SK-N-SH (cell line): ENCODE measurements around the gene MGAT4A. TPM values are rescaled to one million over a fixed set of nuclear protein-coding genes. Genes with fewer than 3 reads are reported as not detected.

Experiments used
- CTCF ChIA-PET: fragments of 300-600, 350-600 bp; formaldehyde crosslinking; extraction: SDS; loops from one replicate; lab custom pipeline; 2021; lab: Yijun Ruan, JAX
- POLR2A ChIA-PET: fragments of 350-600 bp; sonication (Branson Sonifier 250); formaldehyde crosslinking; extraction: SDS; loops from one replicate; lab custom pipeline; 2020; ENCODE audit warnings: antibody characterized with exemption, inconsistent platforms; lab: Yijun Ruan, JAX
- DNase-seq: peaks from one replicate; pipeline ENCODE4 v3.0.0; 2012
- H2AFZ ChIP-seq: fragments of 200-600 bp; sonication (generic); 2 replicates; pipeline ENCODE4 v1.8.1; 2016; ENCODE audit warnings: antibody characterized with exemption, mild to moderate bottlenecking, low read depth
- H3F3A ChIP-seq: fragments of 200-600 bp; sonication (generic); replicated peaks from 2 replicates; pipeline ENCODE3; 2016; ENCODE audit warnings: antibody characterized with exemption, mild to moderate bottlenecking; ENCODE audit not compliant: insufficient read depth
- H3K27ac ChIP-seq, 2 experiments: fragments of 200-500 bp in 1 of 2; fragments of 200-600 bp in 1 of 2; sonication (Bioruptor generic) in 1 of 2; sonication (generic), shearing (Covaris generic) in 1 of 2; 2 replicates each; pipeline versions ENCODE4 v1.5.1 to v1.6.1; 2014 to 2016; ENCODE audit warnings: low read depth in 2 of 2, inconsistent platforms in 1 of 2, low read length in 1 of 2, mild to moderate bottlenecking in 1 of 2, mixed read lengths in 1 of 2
- H3K27me3 ChIP-seq: fragments of 200-600 bp; sonication (generic), shearing (Covaris generic); 2 replicates; pipeline ENCODE4 v1.6.1; 2016; ENCODE audit warnings: mixed run types; ENCODE audit not compliant: insufficient read depth
- H3K36me3 ChIP-seq, 2 experiments: fragments of 200-500 bp in 1 of 2; fragments of 200-600 bp in 1 of 2; sonication (Bioruptor generic) in 1 of 2; sonication (generic) in 1 of 2; replicated peaks in 1 of 2; 2 replicates each; pipeline versions ENCODE3 to v1.5.1; 2014 to 2016; ENCODE audit warnings: low read length in 1 of 2, mild to moderate bottlenecking in 1 of 2; ENCODE audit not compliant: insufficient read depth in 2 of 2, control insufficient read depth in 1 of 2
- H3K4me1 ChIP-seq, 2 experiments: fragments of 200-500 bp in 1 of 2; fragments of 200-600 bp in 1 of 2; sonication (Bioruptor generic) in 1 of 2; sonication (generic), shearing (Covaris generic) in 1 of 2; 2 replicates each; pipeline versions ENCODE4 v1.5.1 to v1.6.1; 2014 to 2016; ENCODE audit warnings: low read depth in 1 of 2, low read length in 1 of 2, mixed run types in 1 of 2; ENCODE audit not compliant: insufficient read depth in 2 of 2, control insufficient read depth in 1 of 2
- H3K4me2 ChIP-seq: fragments of 200-600 bp; sonication (generic), shearing (Covaris generic); 2 replicates; pipeline ENCODE4 v1.6.1; 2017; ENCODE audit warnings: mixed run types
- H3K4me3 ChIP-seq, 2 experiments: fragments of 200-500 bp in 1 of 2; fragments of 200-600 bp in 1 of 2; sonication (Bioruptor generic) in 1 of 2; sonication (generic), shearing (Covaris generic) in 1 of 2; 2 replicates each; pipeline versions ENCODE4 v1.5.1 to v1.8.1; 2014 to 2016; ENCODE audit warnings: low read depth in 2 of 2, inconsistent platforms in 1 of 2, low read length in 1 of 2, mild to moderate bottlenecking in 1 of 2, mixed read lengths in 1 of 2, moderate library complexity in 1 of 2
- H3K79me2 ChIP-seq: fragments of 200-600 bp; sonication (generic); 2 replicates; pipeline ENCODE4 v1.8.1; 2017; ENCODE audit warnings: mild to moderate bottlenecking; ENCODE audit not compliant: insufficient read depth
- H3K9ac ChIP-seq: fragments of 200-600 bp; sonication (generic); 2 replicates; pipeline ENCODE4 v1.6.1; 2017; ENCODE audit warnings: mixed run types
- H3K9me2 ChIP-seq: fragments of 200-600 bp; sonication (generic); 2 replicates; pipeline ENCODE4 v1.6.1; 2017; ENCODE audit warnings: mixed run types
- H3K9me3 ChIP-seq: fragments of 200-600 bp; sonication (generic); 2 replicates; pipeline ENCODE4 v1.6.1; 2017; ENCODE audit warnings: mixed run types, mild to moderate bottlenecking, moderate library complexity
- H4K20me1 ChIP-seq: fragments of 200-600 bp; sonication (generic); 2 replicates; pipeline ENCODE4 v1.6.1; 2017; ENCODE audit warnings: mild to moderate bottlenecking, mixed run types; ENCODE audit not compliant: insufficient read depth
- FOSL2 ChIP-seq: IDR thresholded peaks from 2 replicates; pipeline ENCODE4 v1.4.0; 2012; ENCODE audit warnings: low read depth, mild to moderate bottlenecking, moderate library complexity, borderline replicate concordance
- JUND ChIP-seq: IDR thresholded peaks from 2 replicates; pipeline ENCODE4 v1.4.0; 2012
- MEF2A ChIP-seq: IDR thresholded peaks from 2 replicates; pipeline ENCODE4 v1.4.0; 2012; ENCODE audit warnings: low read depth, borderline replicate concordance
- MXI1 ChIP-seq: IDR thresholded peaks from 2 replicates; pipeline ENCODE4 v1.6.1; 2012; ENCODE audit warnings: mild to moderate bottlenecking, low read depth, low read length, improper control_type of control experiment
- NRF1 ChIP-seq: IDR thresholded peaks from 2 replicates; pipeline ENCODE4 v1.6.1; 2012; ENCODE audit warnings: low read depth, mild to moderate bottlenecking, low read length
- RAD21 ChIP-seq: IDR thresholded peaks from 2 replicates; pipeline ENCODE4 v1.6.1; 2012; ENCODE audit warnings: mild to moderate bottlenecking, low read length
- REST ChIP-seq: IDR thresholded peaks from 2 replicates; pipeline ENCODE4 v1.6.1; 2012; ENCODE audit warnings: mild to moderate bottlenecking, low read depth, low read length, moderate library complexity
- RFX5 ChIP-seq: IDR thresholded peaks from 2 replicates; pipeline ENCODE4 v1.6.1; 2012; ENCODE audit warnings: mild to moderate bottlenecking, improper control_type of control experiment, low read length
- SMC3 ChIP-seq: IDR thresholded peaks from 2 replicates; pipeline ENCODE4 v1.6.1; 2012; ENCODE audit warnings: low read depth, low read length, improper control_type of control experiment
- TAF1 ChIP-seq: IDR thresholded peaks from 2 replicates; pipeline ENCODE4 v1.6.1; 2012; ENCODE audit warnings: low read depth, mild to moderate bottlenecking, low read length, moderate library complexity, borderline replicate concordance
- TCF12 ChIP-seq: IDR thresholded peaks from 2 replicates; pipeline ENCODE4 v1.4.0; 2012
- ZBTB33 ChIP-seq: IDR thresholded peaks from 2 replicates; pipeline ENCODE4 v1.4.0; 2012; ENCODE audit warnings: low read depth, borderline replicate concordance
- WGBS: methylation state at CpG from one replicate; pipeline ENCODE4 v1.1.6; 2017; ENCODE audit warnings: low lambda C conversion rate; 5-methylcytosine and 5-hydroxymethylcytosine counted together
- polyA plus RNA-seq, 3 experiments: library from polyadenylated mRNA; depleted of rRNA; stranded (reverse); fragments of >200 nt; gene quantifications; 2 replicates each; pipeline ENCODE4 v1.2.3, GENCODE V29; 2012
- TF ChIP-seq, protein P1 (sequence below): fragments of 150-350 bp; IDR thresholded peaks from 2 replicates; pipeline ENCODE4 v1.6.1; 2016; ENCODE audit warnings: mild to moderate bottlenecking, low read depth, low read length
- TF ChIP-seq, protein P2 (sequence below): fragments of 150-350 bp; IDR thresholded peaks from 2 replicates; pipeline ENCODE4 v1.6.1; 2017; ENCODE audit warnings: antibody characterized with exemption, low read length, low read depth, borderline replicate concordance
- TF ChIP-seq, protein P3 (sequence below): fragments of 200-600 bp; sonication (generic); IDR thresholded peaks from 2 replicates; pipeline ENCODE4 v1.6.1; 2017; ENCODE audit warnings: antibody characterized with exemption, mild to moderate bottlenecking, moderate library complexity

Gene MGAT4A
- polyA plus RNA-seq, 1 of the 3 experiments (the other 2 are of a cell fraction), result 0.07 TPM

DNA sequence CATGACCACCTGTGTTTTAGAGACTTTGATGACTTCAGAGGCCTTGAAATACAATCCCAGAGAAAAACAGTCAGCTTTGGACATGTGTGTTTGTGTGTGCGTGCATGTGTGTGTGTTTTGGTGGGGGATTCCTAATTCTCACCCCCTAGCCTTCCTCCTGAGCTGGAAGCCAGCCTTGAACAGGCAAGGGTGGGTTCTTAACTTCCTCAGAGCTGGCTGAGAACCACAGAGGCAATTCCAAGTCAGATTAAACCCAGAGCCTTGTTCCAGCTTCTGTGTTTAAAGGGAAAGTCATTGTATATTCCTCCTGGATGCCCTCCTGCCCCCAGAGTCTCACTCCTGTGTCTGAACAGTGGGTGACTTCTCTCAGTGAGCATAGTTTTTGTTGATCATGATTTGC, 45.2 kb upstream of the MGAT4A start:
- H3K27me3 ChIP-seq, result no peaks in the 10 kb centered on the region
- no peak overlapping the region for H3K27ac ChIP-seq
- TF ChIP-seq TCF12 (no peak), SMC3 (no peak), TAF1 (no peak), RFX5 (no peak), FOSL2 (no peak), RAD21 (no peak), ZBTB33 (no peak), NRF1 (no peak), MXI1 (no peak), MEF2A (no peak), JUND (no peak), REST (no peak)
- TF ChIP-seq, protein P1, sequence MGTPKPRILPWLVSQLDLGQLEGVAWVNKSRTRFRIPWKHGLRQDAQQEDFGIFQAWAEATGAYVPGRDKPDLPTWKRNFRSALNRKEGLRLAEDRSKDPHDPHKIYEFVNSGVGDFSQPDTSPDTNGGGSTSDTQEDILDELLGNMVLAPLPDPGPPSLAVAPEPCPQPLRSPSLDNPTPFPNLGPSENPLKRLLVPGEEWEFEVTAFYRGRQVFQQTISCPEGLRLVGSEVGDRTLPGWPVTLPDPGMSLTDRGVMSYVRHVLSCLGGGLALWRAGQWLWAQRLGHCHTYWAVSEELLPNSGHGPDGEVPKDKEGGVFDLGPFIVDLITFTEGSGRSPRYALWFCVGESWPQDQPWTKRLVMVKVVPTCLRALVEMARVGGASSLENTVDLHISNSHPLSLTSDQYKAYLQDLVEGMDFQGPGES, result no peak
- TF ChIP-seq, protein P2, sequence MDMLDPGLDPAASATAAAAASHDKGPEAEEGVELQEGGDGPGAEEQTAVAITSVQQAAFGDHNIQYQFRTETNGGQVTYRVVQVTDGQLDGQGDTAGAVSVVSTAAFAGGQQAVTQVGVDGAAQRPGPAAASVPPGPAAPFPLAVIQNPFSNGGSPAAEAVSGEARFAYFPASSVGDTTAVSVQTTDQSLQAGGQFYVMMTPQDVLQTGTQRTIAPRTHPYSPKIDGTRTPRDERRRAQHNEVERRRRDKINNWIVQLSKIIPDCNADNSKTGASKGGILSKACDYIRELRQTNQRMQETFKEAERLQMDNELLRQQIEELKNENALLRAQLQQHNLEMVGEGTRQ, result no peak
- TF ChIP-seq, protein P3, sequence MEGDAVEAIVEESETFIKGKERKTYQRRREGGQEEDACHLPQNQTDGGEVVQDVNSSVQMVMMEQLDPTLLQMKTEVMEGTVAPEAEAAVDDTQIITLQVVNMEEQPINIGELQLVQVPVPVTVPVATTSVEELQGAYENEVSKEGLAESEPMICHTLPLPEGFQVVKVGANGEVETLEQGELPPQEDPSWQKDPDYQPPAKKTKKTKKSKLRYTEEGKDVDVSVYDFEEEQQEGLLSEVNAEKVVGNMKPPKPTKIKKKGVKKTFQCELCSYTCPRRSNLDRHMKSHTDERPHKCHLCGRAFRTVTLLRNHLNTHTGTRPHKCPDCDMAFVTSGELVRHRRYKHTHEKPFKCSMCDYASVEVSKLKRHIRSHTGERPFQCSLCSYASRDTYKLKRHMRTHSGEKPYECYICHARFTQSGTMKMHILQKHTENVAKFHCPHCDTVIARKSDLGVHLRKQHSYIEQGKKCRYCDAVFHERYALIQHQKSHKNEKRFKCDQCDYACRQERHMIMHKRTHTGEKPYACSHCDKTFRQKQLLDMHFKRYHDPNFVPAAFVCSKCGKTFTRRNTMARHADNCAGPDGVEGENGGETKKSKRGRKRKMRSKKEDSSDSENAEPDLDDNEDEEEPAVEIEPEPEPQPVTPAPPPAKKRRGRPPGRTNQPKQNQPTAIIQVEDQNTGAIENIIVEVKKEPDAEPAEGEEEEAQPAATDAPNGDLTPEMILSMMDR, result no peak
- no peaks in the 10 kb centered on the region for H3K79me2 ChIP-seq
- no peak overlapping the region for H3K4me2 ChIP-seq
- DNase-seq, result no peak
- no peak overlapping the region for H3K9ac ChIP-seq
- peaks cover 0 to 4% of the 10 kb centered on the region in 2 experiments; a peak in 1 of 4 replicates for H3K4me1 ChIP-seq
- H3K4me3 ChIP-seq, result no peak overlapping the region
- WGBS, result 17% methylated on average over 1 of the region's 1 CpG
- no peak overlapping the region for H2AFZ ChIP-seq
- H3K36me3 ChIP-seq, result no peaks in the 10 kb centered on the region
- no peaks in the 10 kb centered on the region for H3F3A ChIP-seq
- no peaks in the 10 kb centered on the region for H4K20me1 ChIP-seq
- POLR2A ChIA-PET, result no interaction called here
- H3K9me2 ChIP-seq, result no peaks in the 10 kb centered on the region
- CTCF ChIA-PET, result no interaction called here
- H3K9me3 ChIP-seq, result no peaks in the 10 kb centered on the region
